Endothelial cell of umbilical vein (primary cell): ENCODE measurements around the gene NCEH1. TPM values are rescaled to one million over a fixed set of nuclear protein-coding genes. Genes with fewer than 3 reads are reported as not detected.

Experiments used
- BruUV-seq: library from RNA; stranded (reverse); fragments of 400-500 nt; replicated peaks from 2 replicates; lab custom pipeline; 2021; lab: Mats Ljungman, UMichigan
- CTCF ChIA-PET: fragments of 300-600, 350-600 bp; sonication (Branson Sonifier 250); formaldehyde crosslinking; loops from one replicate; lab custom pipeline; 2021; ENCODE audit warnings: antibody characterized with exemption, inconsistent platforms; lab: Charles Lee
- POLR2A ChIA-PET: fragments of 300-600, 350-600 bp; sonication (Branson Sonifier 250); formaldehyde crosslinking; loops from one replicate; lab custom pipeline; 2021; ENCODE audit warnings: antibody characterized with exemption, inconsistent platforms; lab: Charles Lee
- DNase-seq: peaks from one replicate; pipeline ENCODE4 v3.0.0-alpha.2; 2011; ENCODE audit warnings: low read depth, low spot score
- FAIRE-seq: peaks from 2 replicates; lab custom pipeline; 2011; peaks lifted over from hg19 to GRCh38; lab: Jason Lieb, UNC
- H2AFZ ChIP-seq: 2 replicates; pipeline ENCODE4 v1.6.0; 2012; ENCODE audit warnings: low read depth, low read length, control low read depth, inconsistent platforms
- H3K27ac ChIP-seq: 2 replicates; pipeline ENCODE4 v1.5.1; 2011; ENCODE audit warnings: low read depth, mild to moderate bottlenecking, control low read depth, low read length, moderate library complexity; ENCODE audit not compliant: insufficient read depth
- H3K27me3 ChIP-seq, 2 experiments: 2 replicates each; pipeline versions ENCODE4 v1.6.0 to v1.6.1; 2011; ENCODE audit warnings: low read length in 2 of 2, mixed read lengths in 1 of 2; ENCODE audit not compliant: control insufficient read depth in 2 of 2, insufficient read depth in 2 of 2
- H3K36me3 ChIP-seq, 2 experiments: 2 replicates in 1 of 2; 3 replicates in 1 of 2; pipeline ENCODE4 v1.5.1; 2011; ENCODE audit warnings: low read length in 2 of 2, mild to moderate bottlenecking in 1 of 2, moderate library complexity in 1 of 2; ENCODE audit not compliant: control insufficient read depth in 2 of 2, insufficient read depth in 2 of 2; ENCODE audit errors: extremely low read depth in 1 of 2
- H3K4me1 ChIP-seq: 3 replicates; pipeline ENCODE4 v1.5.1; 2011; ENCODE audit warnings: mild to moderate bottlenecking, low read length; ENCODE audit not compliant: control insufficient read depth, insufficient read depth; ENCODE audit errors: extremely low read depth
- H3K4me2 ChIP-seq: 2 replicates; pipeline ENCODE4 v1.6.1; 2011; ENCODE audit warnings: low read length, control low read depth, mixed read lengths; ENCODE audit not compliant: insufficient read depth
- H3K4me3 ChIP-seq, 3 experiments: fragments of 200-600 bp in 1 of 3; sonication (generic), shearing (Covaris generic) in 1 of 3; replicated peaks in 1 of 3; 2 replicates each; pipeline ENCODE4 v1.5.1; 2011 to 2016; ENCODE audit warnings: control low read depth in 3 of 3, low read length in 3 of 3, mild to moderate bottlenecking in 2 of 3, inconsistent platforms in 1 of 3, low read depth in 1 of 3, moderate library complexity in 1 of 3; ENCODE audit not compliant: insufficient read depth in 1 of 3
- H3K79me2 ChIP-seq: 2 replicates; pipeline ENCODE4 v1.6.0; 2012; ENCODE audit warnings: low read length, inconsistent platforms; ENCODE audit not compliant: control insufficient read depth, insufficient read depth
- H3K9ac ChIP-seq: replicated peaks from 2 replicates; pipeline ENCODE3; 2011; ENCODE audit warnings: low read length, control low read depth; ENCODE audit not compliant: insufficient read depth; ENCODE audit errors: extremely low read depth
- H3K9me1 ChIP-seq: replicated peaks from 3 replicates; pipeline ENCODE4 v1.6.0; 2011; ENCODE audit warnings: mild to moderate bottlenecking, low read length; ENCODE audit not compliant: control insufficient read depth, insufficient read depth; ENCODE audit errors: extremely low read depth
- H3K9me3 ChIP-seq: replicated peaks from 2 replicates; pipeline ENCODE4 v1.5.1; 2012; ENCODE audit warnings: low read length, inconsistent platforms; ENCODE audit not compliant: control insufficient read depth, insufficient read depth
- H4K20me1 ChIP-seq: replicated peaks from 2 replicates; pipeline ENCODE3; 2011; ENCODE audit warnings: mild to moderate bottlenecking, low read length; ENCODE audit not compliant: control insufficient read depth, insufficient read depth; ENCODE audit errors: extremely low read depth
- CTCF ChIP-seq, 2 donors: IDR thresholded peaks; 1 replicate in 1 of 2; 2 replicates in 1 of 2; pipeline ENCODE4 v1.5.1; 2011; ENCODE audit warnings: low read length in 2 of 2, mild to moderate bottlenecking in 2 of 2, moderate library complexity in 2 of 2, control low read depth in 1 of 2, inconsistent platforms in 1 of 2, low read depth in 1 of 2; ENCODE audit not compliant: insufficient read depth in 1 of 2; ENCODE audit errors: extremely low read depth in 1 of 2
- FOS ChIP-seq: IDR thresholded peaks from 2 replicates; pipeline ENCODE4 v1.6.1; 2011; ENCODE audit warnings: mild to moderate bottlenecking, low read length, moderate library complexity, borderline replicate concordance; ENCODE audit not compliant: insufficient read depth
- MYC ChIP-seq: IDR thresholded peaks from one replicate; pipeline ENCODE4 v1.6.1; 2011; ENCODE audit warnings: mild to moderate bottlenecking, low read depth, low read length
- POLR2AphosphoS5 ChIP-seq: IDR thresholded peaks from 2 replicates; pipeline ENCODE4 v1.6.1; 2012; ENCODE audit warnings: low read depth, mild to moderate bottlenecking, control low read depth, low read length, moderate library complexity; ENCODE audit not compliant: insufficient read depth
- dilution Hi-C: fragments of 300-500 bp; cut with MboI; formaldehyde crosslinking; loops from one replicate; pipeline ENCODE4 v1.15.0; 2019; ENCODE audit warnings: low sequenced_read_pairs; ENCODE audit not compliant: extremely low pct_ligation_motif_present
- intact Hi-C: fragments of 100-400 bp; cut with micrococcal nuclease; formaldehyde crosslinking; loops from one replicate; pipeline ENCODE4 v1.10.0; 2022
- polyA plus RNA-seq, 4 experiments: library from polyadenylated mRNA; depleted of rRNA in 3 of 4; stranded (reverse) in 3 of 4; unstranded in 1 of 4; fragments of >200 nt; gene quantifications; 2 replicates each; pipeline versions ENCODE4 v1.2.1 to v1.2.3, GENCODE V29; 2011 to 2012; ENCODE audit warnings: missing spikeins in 1 of 4
- total RNA-seq: library from RNA; stranded (reverse); gene quantifications from 2 replicates; pipeline ENCODE4 v1.2.3, GENCODE V29; 2021

NCEH1 gene
- total and polyA plus RNA-seq, 2 donors (not counting 3 experiments of a cell fraction or from before 2014, with no cell fraction given) = 10.0 to 20.3 TPM

GRCh38 chr3:172678068-172678467 is 32.8 kb downstream of the NCEH1 start:
- intact Hi-C loops = loop anchor here (10.0 kb wide), 1 partner anchor 367 kb away; no protein-coding TSS in a partner anchor
- no peak for DNase-seq
- Histone ChIP-seq H3K36me3 (no peaks in the 10 kb centered on the region), H3K27me3 (no peaks in the 10 kb centered on the region), H3K4me2 (no peak overlapping the region), H3K9me3 (no peaks in the 10 kb centered on the region), H3K4me1 (peaks cover 34% of the 10 kb centered on the region), H3K79me2 (peaks cover 36% of the 10 kb centered on the region), H2AFZ (peak overlapping the region; percentile 2), H4K20me1 (no peaks in the 10 kb centered on the region), H3K4me3 (no peak overlapping the region), H3K27ac (no peak overlapping the region), H3K9me1 (no peaks in the 10 kb centered on the region), H3K9ac (no peak overlapping the region)
- POLR2A ChIA-PET = no interaction called here
- BruUV-seq = no TSS peak
- TF ChIP-seq POLR2AphosphoS5 (no peak), CTCF (IDR thresholded peaks at IDR 0.05; ENCODE audit: extremely low read depth in 1 of 2, insufficient read depth in 1 of 2, low read depth in 1 of 2, low read length in 2 of 2) (no peak), MYC (no peak), FOS (no peak)
- dilution Hi-C loops = no loop called here
- FAIRE-seq = no peak
- CTCF ChIA-PET = interaction anchor here (0.6 to 2.4 kb wide), 7 partner anchors 11 to 72 kb away, joined by 3 to 14 read pairs (median 4); partner anchors contain the start of genes ECT2 and NCEH1
